SJSA1 (cell line): ENCODE results near the gene PLXNB3. TPM values are rescaled to one million over a fixed set of nuclear protein-coding genes. Genes with fewer than 3 reads are reported as not detected.
"Not testable (repeated sequence)": the region's sequence is repeated elsewhere in the genome, so short reads cannot be mapped to it uniquely, and the experiment has no call there.

Source experiments
- DNase-seq, 2 experiments: peaks; one replicate each; pipeline ENCODE4 v3.0.0-alpha.2; 2015 to 2020; ENCODE audit warnings: low spot score in 2 of 2, low read depth in 1 of 2
- H3K27ac ChIP-seq: fragments of 250-450 bp; sonication (Bioruptor Pico); 2 replicates; pipeline ENCODE4 v1.5.1; 2020; ENCODE audit warnings: mild to moderate bottlenecking, moderate library complexity
- H3K27me3 ChIP-seq: fragments of 250-450 bp; sonication (Bioruptor Pico); replicated peaks from 2 replicates; pipeline ENCODE4 v1.5.1; 2020; ENCODE audit warnings: mild to moderate bottlenecking, moderate library complexity
- H3K36me3 ChIP-seq: fragments of 250-450 bp; sonication (Bioruptor Pico); 2 replicates; pipeline ENCODE4 v1.5.1; 2020; ENCODE audit warnings: mild to moderate bottlenecking
- H3K4me1 ChIP-seq: fragments of 250-450 bp; sonication (Bioruptor Pico); replicated peaks from 2 replicates; pipeline ENCODE4 v1.6.1; 2021; ENCODE audit warnings: mild to moderate bottlenecking
- H3K4me3 ChIP-seq: fragments of 250-450 bp; sonication (Bioruptor Pico); 2 replicates; pipeline ENCODE4 v1.5.1; 2020; ENCODE audit warnings: mild to moderate bottlenecking
- H3K9me3 ChIP-seq: fragments of 250-450 bp; sonication (Bioruptor Pico); replicated peaks from 2 replicates; pipeline ENCODE4 v1.5.1; 2020; ENCODE audit warnings: mild to moderate bottlenecking
- total RNA-seq: library from RNA; depleted of rRNA; stranded (reverse); fragments of >200 nt; shearing (Covaris generic); gene quantifications from 2 replicates; pipeline ENCODE4 v1.2.3, GENCODE V29; 2014

PLXNB3 gene
- total RNA-seq, 1 experiment from 2014 or later = 1.3 TPM

DNA sequence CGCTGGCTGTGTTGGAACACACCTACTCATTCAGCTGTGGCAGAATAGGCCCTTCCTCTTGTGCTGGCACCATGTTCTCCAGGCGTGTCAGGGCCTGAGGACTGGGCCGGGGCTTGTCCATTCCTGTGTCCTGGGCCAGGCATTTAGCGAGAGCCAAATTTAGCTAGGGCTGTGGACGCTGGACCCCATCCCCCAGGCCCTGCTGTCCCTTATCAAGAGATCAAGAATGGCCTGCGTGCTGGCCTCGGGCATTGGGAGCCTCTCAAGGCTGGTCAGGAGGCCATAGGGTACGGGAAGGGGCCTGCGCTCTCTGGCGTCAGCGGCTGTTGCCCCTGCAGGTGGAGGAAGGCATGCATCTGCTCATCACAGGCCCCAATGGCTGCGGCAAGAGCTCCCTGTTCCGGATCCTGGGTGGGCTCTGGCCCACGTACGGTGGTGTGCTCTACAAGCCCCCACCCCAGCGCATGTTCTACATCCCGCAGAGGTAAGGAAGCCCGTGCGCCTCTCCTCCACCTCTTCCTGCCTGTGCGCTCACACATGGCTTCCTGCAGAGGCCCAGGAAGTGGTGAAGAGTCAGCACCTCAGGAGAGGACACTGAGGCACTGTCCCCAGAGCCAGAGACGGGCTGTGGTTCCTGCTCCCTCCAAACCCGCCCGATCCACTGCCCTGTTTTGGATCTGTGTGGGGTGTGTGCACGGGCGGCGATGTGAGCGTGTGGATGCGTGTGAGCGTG, 24.1 kb upstream of the PLXNB3 start:
- Histone ChIP-seq H3K27ac (no peak overlapping the region), H3K9me3 (no peaks in the 10 kb centered on the region), H3K27me3 (no peaks in the 10 kb centered on the region), H3K4me3 (no peak overlapping the region), H3K36me3 (no peaks in the 10 kb centered on the region), H3K4me1 (no peaks in the 10 kb centered on the region)
- no peak for DNase-seq

- no peaks in the 10 kb centered on the region for H3K27me3 ChIP-seq
- H3K4me3 ChIP-seq = no peak overlapping the region
- H3K36me3 ChIP-seq = no peaks in the 10 kb centered on the region
- no peak for DNase-seq
- no peaks in the 10 kb centered on the region for H3K9me3 ChIP-seq
- H3K4me1 ChIP-seq = no peaks in the 10 kb centered on the region
- no peak overlapping the region for H3K27ac ChIP-seq
These were observed 23.3 kb upstream of the PLXNB3 start for GRCh38 chrX:153740631-153741222.

- Histone ChIP-seq H3K9me3 (no peaks in the 10 kb centered on the region), H3K27ac (no peak overlapping the region), H3K36me3 (no peaks in the 10 kb centered on the region), H3K4me1 (no peaks in the 10 kb centered on the region), H3K27me3 (no peaks in the 10 kb centered on the region), H3K4me3 (no peak overlapping the region)
- no peak for DNase-seq
These were observed 22.6 kb upstream of the PLXNB3 start for GRCh38 chrX:153741446-153741845.

- DNase-seq = not testable (repeated sequence)
These were observed 21.9 kb upstream of the PLXNB3 start for GRCh38 chrX:153742111-153742510.

GRCh38 chrX:153742796-153743467, 21.1 kb upstream of the PLXNB3 start:
- not testable (repeated sequence) for H3K36me3 ChIP-seq, DNase-seq, H3K27ac ChIP-seq, H3K27me3 ChIP-seq, H3K9me3 ChIP-seq, H3K4me1 ChIP-seq, H3K4me3 ChIP-seq

More at GRCh38 chrX:153742111-153742510, 21.9 kb upstream of the PLXNB3 start:
- not testable (repeated sequence) for H3K27ac ChIP-seq, H3K9me3 ChIP-seq, H3K27me3 ChIP-seq, H3K4me3 ChIP-seq, H3K36me3 ChIP-seq, H3K4me1 ChIP-seq

- H3K4me1 ChIP-seq, H3K9me3 ChIP-seq, H3K4me3 ChIP-seq, H3K27me3 ChIP-seq, DNase-seq, H3K27ac ChIP-seq, H3K36me3 ChIP-seq: not testable (repeated sequence)
These were observed 20.4 kb upstream of the PLXNB3 start for GRCh38 chrX:153743468-153744209.

GRCh38 chrX:153744210-153745066, 19.6 kb upstream of the PLXNB3 start:
- H3K4me3 ChIP-seq = no peak overlapping the region
- no peak for DNase-seq

GRCh38 chrX:153745067-153745433, 19.0 kb upstream of the PLXNB3 start:
- H3K9me3 ChIP-seq, H3K4me1 ChIP-seq, DNase-seq, H3K36me3 ChIP-seq, H3K27ac ChIP-seq, H3K4me3 ChIP-seq, H3K27me3 ChIP-seq: not testable (repeated sequence)

More at GRCh38 chrX:153744210-153745066, 19.6 kb upstream of the PLXNB3 start:
- Histone ChIP-seq H3K27ac (no peak overlapping the region), H3K9me3 (no peaks in the 10 kb centered on the region), H3K4me1 (no peaks in the 10 kb centered on the region), H3K27me3 (no peaks in the 10 kb centered on the region), H3K36me3 (no peaks in the 10 kb centered on the region)

DNA sequence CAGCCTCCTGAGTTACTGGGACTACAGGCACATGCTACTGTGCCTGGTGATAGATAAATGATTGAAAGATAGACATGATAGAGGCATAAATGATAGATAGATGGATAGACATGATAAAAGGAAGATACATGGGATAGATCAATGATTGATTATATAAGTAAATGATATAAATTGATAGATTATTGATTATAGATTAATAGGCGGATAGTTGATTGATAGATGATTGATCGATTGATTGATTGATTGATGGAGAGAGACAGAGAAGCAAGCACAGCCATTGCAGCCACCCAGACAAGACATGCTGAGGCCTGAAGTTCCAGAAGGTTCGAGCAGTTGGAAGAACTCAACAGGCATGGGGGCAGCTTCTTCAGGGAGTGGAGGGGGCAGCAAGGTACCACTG, 17.7 kb upstream of the PLXNB3 start:
- DNase-seq = no peak
- Histone ChIP-seq H3K4me3 (no peak overlapping the region), H3K27me3 (no peaks in the 10 kb centered on the region), H3K27ac (no peak overlapping the region), H3K4me1 (no peaks in the 10 kb centered on the region), H3K9me3 (no peaks in the 10 kb centered on the region), H3K36me3 (no peaks in the 10 kb centered on the region)

- H3K4me3 ChIP-seq, H3K9me3 ChIP-seq, H3K36me3 ChIP-seq, H3K27ac ChIP-seq, H3K4me1 ChIP-seq, DNase-seq, H3K27me3 ChIP-seq: not testable (repeated sequence)
These were observed 17.1 kb upstream of the PLXNB3 start for GRCh38 chrX:153746991-153747390.

DNA sequence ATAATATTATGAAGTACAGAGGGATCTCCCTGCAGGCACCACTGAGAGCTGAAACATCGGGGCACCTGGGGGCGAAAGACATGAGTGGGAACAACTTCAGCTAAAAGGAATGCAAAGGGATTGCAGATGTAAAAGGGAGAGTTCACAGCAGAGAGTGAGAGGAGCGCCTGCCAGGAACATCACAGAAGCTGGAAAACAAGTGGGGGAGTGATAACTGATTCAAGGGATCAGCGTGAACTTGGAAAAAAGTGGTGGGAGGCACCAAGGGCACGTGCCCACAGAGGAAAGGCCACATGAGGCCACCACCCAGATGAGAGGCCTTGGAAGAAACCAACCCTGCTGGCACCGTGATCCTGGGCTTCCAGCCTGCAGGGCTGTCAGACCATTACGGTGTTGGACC, 15.0 kb upstream of the PLXNB3 start:
- H3K4me3 ChIP-seq = not testable (repeated sequence)

DNA sequence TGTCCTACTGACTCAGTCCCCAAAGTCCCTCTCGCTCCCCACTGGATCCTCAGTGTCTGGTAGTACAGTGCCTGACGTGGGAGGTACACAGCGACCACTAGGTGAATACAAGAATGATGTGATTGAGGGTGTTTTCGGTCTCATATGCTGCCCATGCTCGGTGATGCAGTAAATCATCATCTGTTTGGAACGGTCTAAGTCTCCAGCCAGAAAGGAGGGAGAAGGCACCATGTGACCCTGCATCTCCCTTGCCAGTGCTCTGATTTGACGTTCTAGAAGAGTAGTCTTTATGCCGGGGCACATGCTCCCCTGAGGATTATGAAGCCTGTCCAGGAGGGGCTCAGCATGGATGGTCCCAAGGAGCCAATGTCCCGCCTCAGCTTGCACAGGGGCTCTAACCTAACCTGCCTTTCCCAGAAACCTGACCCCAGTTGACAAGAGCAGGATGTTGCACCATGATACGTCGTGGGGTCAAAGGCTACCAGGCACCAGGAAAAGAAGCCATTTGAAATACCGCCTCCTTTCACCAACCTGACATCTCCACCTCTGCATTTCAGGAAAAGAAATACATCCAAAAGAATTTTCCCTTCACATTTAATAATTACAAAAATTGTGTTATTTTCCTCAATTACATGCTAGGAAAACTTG, 13.8 kb upstream of the PLXNB3 start:
- no peaks in the 10 kb centered on the region for H3K9me3 ChIP-seq
- DNase-seq = no peak
- no peak overlapping the region for H3K4me3 ChIP-seq
- no peaks in the 10 kb centered on the region for H3K36me3 ChIP-seq
- H3K27ac ChIP-seq = no peak overlapping the region
- no peaks in the 10 kb centered on the region for H3K4me1 ChIP-seq
- H3K27me3 ChIP-seq = no peaks in the 10 kb centered on the region

More for the DNA sequence above, 15.0 kb upstream of the PLXNB3 start:
- H3K4me1 ChIP-seq, DNase-seq, H3K27ac ChIP-seq, H3K27me3 ChIP-seq, H3K9me3 ChIP-seq, H3K36me3 ChIP-seq: not testable (repeated sequence)

DNA sequence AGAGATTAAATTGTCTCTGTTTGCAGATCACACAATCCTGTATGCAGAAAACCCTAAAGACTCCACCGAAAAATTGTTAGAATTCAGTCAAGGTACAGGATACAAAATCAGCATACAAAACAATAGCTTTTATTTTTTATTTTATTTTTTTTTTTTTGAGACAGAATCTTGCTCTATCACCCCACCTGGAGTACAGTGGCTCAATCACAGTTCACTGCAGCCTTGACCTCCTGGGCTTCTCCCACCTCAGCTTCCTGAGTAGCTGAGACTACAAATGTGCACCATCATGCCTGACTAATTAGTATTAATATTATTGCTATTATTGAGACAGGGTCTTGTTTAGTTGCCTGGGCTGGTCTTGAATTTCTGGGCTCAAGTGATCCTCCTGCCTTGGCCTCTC, 8.9 kb upstream of the PLXNB3 start:
- no peaks in the 10 kb centered on the region for H3K4me1 ChIP-seq
- H3K4me3 ChIP-seq = no peak overlapping the region
- no peak overlapping the region for H3K27ac ChIP-seq
- no peaks in the 10 kb centered on the region for H3K27me3 ChIP-seq
- no peaks in the 10 kb centered on the region for H3K36me3 ChIP-seq
- no peak for DNase-seq
- H3K9me3 ChIP-seq = no peaks in the 10 kb centered on the region
